ENCODE results near the gene COL8A1.

COL8A1 gene

DNA sequence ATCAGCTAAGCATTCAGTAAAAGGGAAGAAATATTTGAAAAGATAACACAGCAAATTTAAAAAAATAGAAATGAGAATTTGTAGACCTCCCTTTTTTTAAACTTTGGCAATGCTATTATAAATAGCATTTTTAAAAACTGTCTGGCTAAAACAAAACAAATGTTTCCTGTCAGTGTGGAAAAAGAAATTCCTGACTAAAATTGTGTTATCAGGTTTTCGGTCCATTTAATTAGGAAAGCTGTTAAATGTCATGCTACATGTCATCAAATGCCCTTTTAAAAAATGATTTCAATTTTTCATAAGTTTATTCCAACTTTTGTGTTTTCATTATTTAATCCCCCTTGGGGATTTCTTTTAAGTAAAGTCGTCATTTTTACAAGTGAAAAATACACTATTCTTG lies 29.6 kb downstream of the COL8A1 start:
- H3K4me3 ChIP-seq (ENCODE audit: low read depth, low read length), result no peak overlapping the region

DNA sequence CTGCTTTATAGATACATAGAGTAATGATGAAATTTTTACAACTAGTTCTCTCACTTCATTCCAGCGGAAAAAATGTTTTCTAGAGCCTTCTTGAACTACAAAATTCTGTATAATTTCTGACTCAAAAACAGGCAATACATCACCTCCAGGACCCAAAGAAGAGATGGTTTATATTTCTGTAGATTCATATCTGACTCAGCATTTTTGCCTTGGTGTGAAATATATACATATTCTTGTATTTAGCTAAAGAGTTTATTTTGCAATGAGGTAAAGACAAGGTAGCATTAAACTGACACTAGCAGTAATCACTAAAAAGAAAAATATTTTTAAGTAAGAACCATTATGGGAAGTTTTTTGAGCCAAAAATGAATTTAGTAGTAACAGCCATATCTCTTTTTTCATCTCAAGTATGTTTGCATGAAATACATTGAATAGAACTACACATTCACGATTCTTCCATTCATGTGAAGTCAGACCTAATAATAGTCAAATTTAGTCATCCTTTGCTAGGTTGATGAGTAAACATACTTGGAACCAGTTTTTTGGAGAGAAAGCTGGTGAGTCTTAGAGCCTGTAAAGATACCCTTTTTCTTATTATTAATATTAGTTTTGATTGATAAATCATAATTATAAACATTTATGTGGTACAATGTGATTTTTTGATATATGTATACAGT lies 31.6 kb downstream of the COL8A1 start:
- no peak overlapping the region for H3K4me3 ChIP-seq (ENCODE audit: low read depth, low read length)

GRCh38 chr3:99670556-99670950 lies 32.2 kb downstream of the COL8A1 start:
- H3K4me3 ChIP-seq (ENCODE audit: low read depth, low read length), result no peak overlapping the region

DNA sequence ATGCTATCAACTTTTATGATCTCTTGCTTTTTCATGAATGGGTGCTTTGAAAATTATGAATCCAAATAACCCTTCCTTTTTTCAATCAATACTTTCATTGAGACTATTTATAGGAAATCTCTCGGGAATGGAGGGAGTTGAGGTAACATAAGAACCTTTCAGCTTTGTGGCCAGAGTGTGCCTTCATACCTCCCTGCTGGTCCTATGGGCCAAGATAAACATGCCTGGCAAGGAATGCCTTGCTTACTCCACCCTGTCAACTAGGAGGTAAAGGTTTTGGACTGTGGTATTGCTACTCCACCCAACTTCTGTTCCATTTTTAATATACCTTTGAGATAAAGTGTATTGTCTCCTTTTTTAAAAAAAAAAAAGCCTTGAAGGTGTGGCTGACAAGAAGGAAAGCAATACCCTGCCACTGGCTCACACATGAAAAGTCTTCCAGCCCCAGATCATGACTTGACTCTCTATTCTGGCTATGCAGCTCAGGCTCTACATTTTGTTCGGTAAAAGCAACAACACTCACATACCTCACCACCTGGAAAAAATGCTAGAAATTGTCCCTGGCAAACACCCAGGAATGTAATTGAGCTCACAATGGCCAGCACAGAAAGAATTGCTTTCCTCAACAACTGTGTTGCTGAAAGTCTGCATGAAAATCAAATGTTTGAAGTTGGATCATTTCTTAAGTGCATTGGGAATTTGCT lies 35.8 kb downstream of the COL8A1 start:
- no peak overlapping the region for H3K4me3 ChIP-seq (ENCODE audit: low read depth, low read length)

GRCh38 chr3:99678023-99678422 lies 39.6 kb downstream of the COL8A1 start:
- no peak overlapping the region for H3K4me3 ChIP-seq (ENCODE audit: low read depth, low read length)

GRCh38 chr3:99678896-99679295 lies 40.5 kb downstream of the COL8A1 start:
- H3K4me3 ChIP-seq (ENCODE audit: low read depth, low read length), result no peak overlapping the region

DNA sequence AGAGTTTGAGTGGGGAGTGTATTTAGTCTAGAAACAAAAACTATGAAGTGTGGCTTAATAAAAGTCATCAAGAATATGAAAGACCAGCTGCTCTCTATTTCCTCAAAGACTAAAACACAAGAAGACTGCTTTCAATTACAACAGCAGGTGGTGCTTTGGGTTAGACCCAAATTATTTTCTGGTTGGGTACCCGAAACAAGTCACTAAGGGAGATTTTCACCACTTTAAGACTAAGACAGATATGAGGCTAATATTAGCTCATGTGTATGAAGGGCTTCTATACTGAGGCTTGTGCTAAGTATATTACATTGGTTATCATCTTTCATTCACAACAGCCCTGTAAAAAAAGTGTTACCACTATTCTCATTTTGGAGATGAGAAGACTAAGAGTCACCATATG lies 43.1 kb downstream of the COL8A1 start:
- H3K4me3 ChIP-seq (ENCODE audit: low read depth, low read length), result no peak overlapping the region

- no peak overlapping the region for H3K4me3 ChIP-seq (ENCODE audit: low read depth, low read length)
These were observed 43.6 kb downstream of the COL8A1 start for GRCh38 chr3:99681976-99682375.

DNA sequence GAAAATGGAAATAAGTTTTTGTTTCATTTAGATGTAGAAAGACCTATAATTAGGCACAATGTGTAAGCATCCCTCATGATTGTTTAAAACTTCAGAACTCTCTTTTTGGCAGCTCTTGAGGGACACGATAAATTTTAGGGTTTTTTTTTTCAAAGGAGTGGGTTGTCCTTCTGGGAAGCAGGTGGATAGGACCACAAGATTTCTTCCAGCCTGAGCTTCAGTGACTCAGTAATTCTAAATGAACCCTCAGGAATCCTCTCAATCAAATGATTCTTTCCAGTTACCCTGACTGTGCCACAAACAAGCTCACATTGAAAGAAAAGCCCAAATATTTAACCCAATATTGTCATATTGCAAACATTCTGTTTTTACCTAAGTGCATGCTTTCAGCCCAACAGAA lies 45.1 kb downstream of the COL8A1 start:
- H3K4me3 ChIP-seq (ENCODE audit: low read depth, low read length), result no peak overlapping the region

DNA sequence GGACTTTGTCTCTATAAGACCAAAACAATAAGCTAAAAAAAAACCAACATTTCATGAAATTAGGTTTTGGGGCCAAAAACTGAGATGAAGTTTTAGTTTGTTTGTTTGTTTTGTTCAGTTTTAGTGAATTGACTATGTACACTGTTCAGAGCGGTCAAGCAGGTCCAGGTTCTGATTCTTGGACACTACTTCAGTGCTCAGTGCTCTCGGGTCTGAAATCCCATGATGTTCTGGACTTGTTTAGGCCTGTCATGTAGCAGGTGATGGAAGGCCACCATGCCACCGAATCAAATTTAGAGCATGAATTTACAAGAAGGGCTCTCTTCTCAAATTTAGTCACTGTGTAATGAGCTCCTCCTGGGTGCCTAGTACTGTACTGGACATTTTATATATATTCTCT lies 45.5 kb downstream of the COL8A1 start:
- no peak overlapping the region for H3K4me3 ChIP-seq (ENCODE audit: low read depth, low read length)

GRCh38 chr3:99684644-99685043 lies 46.2 kb downstream of the COL8A1 start:
- H3K4me3 ChIP-seq (ENCODE audit: low read depth, low read length), result no peak overlapping the region

DNA sequence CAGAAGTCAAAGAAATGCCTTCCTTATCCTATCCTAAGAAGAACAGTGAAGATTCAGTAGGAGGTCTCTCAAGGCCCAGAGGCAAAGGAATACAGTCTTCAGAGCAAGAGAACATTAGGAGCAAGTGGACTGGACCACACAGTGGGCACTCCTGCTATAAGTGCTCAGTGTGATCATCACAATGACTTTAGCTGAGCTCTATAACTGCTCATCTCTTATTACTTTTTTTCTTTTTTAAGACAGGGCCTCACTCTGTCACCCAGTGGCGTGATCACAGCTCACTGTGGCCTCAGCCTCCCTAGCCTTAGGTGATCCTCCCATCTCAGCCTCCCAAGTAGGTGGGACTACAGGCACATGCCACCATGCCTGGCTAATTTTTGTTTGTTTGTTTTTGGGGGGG lies 48.1 kb downstream of the COL8A1 start:
- no peak overlapping the region for H3K4me3 ChIP-seq (ENCODE audit: low read depth, low read length)

- H3K4me3 ChIP-seq (ENCODE audit: low read depth, low read length), result no peak overlapping the region
These were observed 48.7 kb downstream of the COL8A1 start for GRCh38 chr3:99686955-99687612.

GRCh38 chr3:99690761-99691369 lies 52.5 kb downstream of the COL8A1 start:
- no peak overlapping the region for H3K4me3 ChIP-seq (ENCODE audit: low read depth, low read length)

GRCh38 chr3:99693636-99694035 lies 55.2 kb downstream of the COL8A1 start:
- H3K4me3 ChIP-seq (ENCODE audit: low read depth, low read length), result no peak overlapping the region

DNA sequence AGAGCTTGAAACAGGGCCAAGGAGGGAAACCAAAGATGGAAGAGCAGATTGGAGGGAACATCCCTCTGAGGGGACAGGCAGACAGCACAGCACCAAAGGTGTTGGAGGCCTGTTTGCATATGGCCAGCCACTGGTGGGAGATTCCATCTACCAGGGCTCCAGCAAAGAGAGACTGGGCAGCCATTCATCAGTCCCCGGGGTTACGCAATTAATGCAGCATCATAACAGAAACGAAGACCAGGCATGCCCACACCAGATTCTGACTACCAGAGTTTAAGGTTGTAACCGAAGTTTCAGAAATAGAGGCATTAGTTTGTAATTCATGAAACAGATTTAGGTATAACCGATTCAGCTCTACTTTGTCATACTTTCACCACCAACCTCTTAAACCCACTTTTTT lies 58.1 kb downstream of the COL8A1 start:
- H3K4me3 ChIP-seq (ENCODE audit: low read depth, low read length), result no peak overlapping the region

DNA sequence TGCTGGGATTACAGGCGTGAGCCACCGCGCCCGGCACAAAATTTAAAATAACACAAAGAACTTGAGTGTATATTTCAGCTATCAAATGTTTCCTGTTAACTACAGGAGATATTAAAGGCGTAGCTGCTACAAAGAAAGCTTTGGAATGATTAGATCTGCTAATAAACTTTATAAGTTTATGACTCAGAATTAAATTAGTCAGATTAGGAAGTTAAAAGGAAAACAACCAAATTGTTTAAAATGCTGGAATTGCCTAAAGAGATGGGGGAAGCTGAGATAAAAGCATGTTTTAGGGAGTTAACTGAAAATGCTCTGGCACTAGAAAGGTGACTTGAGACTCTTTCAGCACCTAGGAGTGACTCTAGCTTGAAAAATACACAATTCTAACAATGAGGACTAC lies 58.9 kb downstream of the COL8A1 start:
- no peak overlapping the region for H3K4me3 ChIP-seq (ENCODE audit: low read depth, low read length)

DNA sequence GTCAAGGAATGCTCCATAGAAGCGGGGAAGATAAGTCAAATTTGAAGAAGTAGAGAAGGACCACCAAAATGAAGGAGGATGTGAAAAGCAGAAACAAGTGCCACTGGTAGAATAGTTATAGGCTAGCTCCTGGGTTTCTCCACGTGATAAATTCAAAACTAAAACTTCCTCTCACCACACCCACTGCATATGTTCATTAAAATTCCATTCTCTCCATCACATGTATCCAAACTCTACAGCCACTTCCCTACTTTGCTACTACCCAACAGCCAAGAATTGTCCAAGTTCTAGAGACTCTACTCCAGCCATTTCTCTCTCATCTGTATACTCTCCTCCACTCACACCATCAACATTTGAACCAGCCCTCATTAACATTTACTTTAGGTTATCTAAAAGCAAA lies 60.5 kb downstream of the COL8A1 start:
- H3K4me3 ChIP-seq (ENCODE audit: low read depth, low read length), result no peak overlapping the region

- H3K4me3 ChIP-seq (ENCODE audit: low read depth, low read length), result no peak overlapping the region
These were observed 61.4 kb downstream of the COL8A1 start for GRCh38 chr3:99699841-99700240.

DNA sequence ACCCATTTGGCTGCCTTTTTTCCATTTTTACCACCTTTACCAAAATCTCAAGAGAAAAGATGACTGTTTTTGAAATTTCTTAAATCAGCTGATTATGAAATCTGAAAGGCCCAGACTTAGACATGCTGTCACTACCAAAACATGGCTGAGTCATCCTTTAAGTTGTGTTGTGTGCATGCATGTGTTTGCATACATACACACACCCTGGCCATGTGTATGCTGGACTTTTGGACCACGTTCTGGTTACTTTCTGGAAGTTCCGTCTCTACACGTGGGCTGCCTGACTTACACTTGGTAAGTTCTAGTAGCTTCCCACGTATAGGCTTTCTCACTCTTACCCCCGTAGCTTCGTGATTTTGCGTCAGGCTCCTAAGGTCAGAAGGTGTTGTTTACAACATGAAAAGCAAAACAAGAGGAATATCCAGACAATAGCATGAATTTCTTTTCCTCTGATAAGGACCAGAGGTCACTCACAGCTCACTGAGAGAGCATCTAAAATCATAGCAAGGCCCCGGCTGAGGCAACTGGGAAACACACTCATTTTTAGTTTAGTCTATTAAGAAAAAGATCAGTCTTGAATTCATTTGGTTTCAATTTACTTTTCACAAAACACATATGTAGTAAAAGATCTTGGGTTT lies 62.4 kb downstream of the COL8A1 start:
- H3K4me3 ChIP-seq (ENCODE audit: low read depth, low read length), result no peak overlapping the region

Measured in iPS-11a (cell line).